Liver (tissue), 3 donors: ENCODE data around the gene SHOC1.
A peak's percentile ranks its signal among the peaks of the same experiment; 100 is the strongest.

Experiments
- ATF3 ChIP-seq: IDR thresholded peaks from 2 replicates; pipeline ENCODE4 v1.6.1; 2016; ENCODE audit warnings: antibody characterized with exemption
- EGR1 ChIP-seq, 2 donors: IDR thresholded peaks; 2 replicates each; pipeline ENCODE4 v1.6.1; 2016 to 2018; ENCODE audit warnings: antibody characterized with exemption in 2 of 2, low read depth in 2 of 2
- GABPA ChIP-seq, 2 donors: IDR thresholded peaks in 1 of 2; conservative IDR thresholded peaks in 1 of 2; 2 replicates each; pipeline ENCODE4 v1.6.1; 2016; ENCODE audit warnings: antibody characterized with exemption in 2 of 2, mild to moderate bottlenecking in 1 of 2, moderate library complexity in 1 of 2
- HNF4G ChIP-seq: IDR thresholded peaks from 2 replicates; pipeline ENCODE4 v1.6.1; 2016; ENCODE audit warnings: antibody characterized with exemption
- JUND ChIP-seq, 2 donors: IDR thresholded peaks; 2 replicates each; pipeline ENCODE4 v1.6.1; 2016; ENCODE audit warnings: antibody characterized with exemption in 2 of 2
- MAX ChIP-seq: IDR thresholded peaks from 2 replicates; pipeline ENCODE4 v1.6.1; 2016; ENCODE audit warnings: antibody characterized with exemption
- NR2F2 ChIP-seq: IDR thresholded peaks from 2 replicates; pipeline ENCODE4 v1.6.1; 2016; ENCODE audit warnings: antibody characterized with exemption
- RAD21 ChIP-seq, 2 donors: IDR thresholded peaks; 2 replicates each; pipeline ENCODE4 v1.6.1; 2016; ENCODE audit warnings: antibody characterized with exemption in 2 of 2, mild to moderate bottlenecking in 2 of 2
- RXRA ChIP-seq, 2 donors: IDR thresholded peaks; 2 replicates each; pipeline ENCODE4 v1.6.1; 2017 to 2018; ENCODE audit warnings: antibody characterized with exemption in 2 of 2, mild to moderate bottlenecking in 1 of 2
- SP1 ChIP-seq: IDR thresholded peaks from 2 replicates; pipeline ENCODE4 v1.6.1; 2018; ENCODE audit warnings: antibody characterized with exemption, mild to moderate bottlenecking
- TAF1 ChIP-seq: conservative IDR thresholded peaks from 2 replicates; pipeline ENCODE4 v1.6.1; 2016; ENCODE audit warnings: antibody characterized with exemption, mild to moderate bottlenecking
- YY1 ChIP-seq: IDR thresholded peaks from 2 replicates; pipeline ENCODE4 v1.6.1; 2016; ENCODE audit warnings: antibody characterized with exemption, mild to moderate bottlenecking
- TF ChIP-seq, protein P1 (sequence below): IDR thresholded peaks from 2 replicates; pipeline ENCODE4 v1.6.1; 2016; ENCODE audit warnings: antibody characterized with exemption, mild to moderate bottlenecking
- TF ChIP-seq, protein P2 (sequence below): fragments of 150-350 bp; IDR thresholded peaks from 2 replicates; pipeline ENCODE4 v1.5.1; 2017; ENCODE audit warnings: improper control_type of control experiment, low read depth, low read length; ENCODE audit not compliant: missing input control
- donor health status: healthy.
- donor health status: healthy.

DNA sequence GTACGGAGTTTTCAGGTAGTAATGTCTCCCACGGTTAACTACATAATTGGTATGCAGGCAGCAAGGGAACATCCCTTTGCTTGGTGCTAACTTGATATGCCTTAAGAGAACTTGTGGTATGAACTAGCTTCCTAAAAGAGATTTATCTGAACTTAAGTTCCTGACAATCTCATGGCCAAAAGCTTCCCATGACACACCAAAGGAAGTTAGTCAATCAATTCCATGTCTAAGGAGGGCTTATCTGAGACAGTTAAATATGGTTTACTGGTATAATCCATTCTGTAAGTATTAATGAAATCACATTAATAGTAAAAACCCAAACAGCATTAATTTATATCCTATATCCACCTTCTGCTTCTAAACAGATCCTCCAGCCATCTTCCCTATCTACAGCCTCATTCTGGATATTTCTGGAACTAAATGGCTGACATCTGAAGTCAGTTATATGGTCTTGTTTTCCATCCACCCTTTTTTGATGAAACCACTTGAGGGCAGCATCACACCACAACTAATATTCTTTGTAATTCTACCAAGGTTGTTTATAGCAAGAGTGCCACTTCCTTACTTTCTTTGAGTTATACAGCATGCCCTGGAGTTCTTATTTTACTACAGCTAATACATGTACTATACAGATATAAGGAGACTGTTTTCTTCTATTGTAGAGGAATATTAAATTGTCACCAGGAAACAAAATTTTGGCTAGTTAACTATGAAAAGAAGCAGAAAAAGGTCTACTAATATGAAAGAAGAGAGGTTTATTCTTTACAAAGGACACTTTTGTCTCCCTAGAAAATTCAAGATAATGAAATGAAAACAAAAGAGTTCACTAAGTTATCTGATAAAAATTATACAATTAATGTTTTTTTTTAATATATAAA lies 34.7 kb downstream of the SHOC1 start:
- TF ChIP-seq, protein P1, sequence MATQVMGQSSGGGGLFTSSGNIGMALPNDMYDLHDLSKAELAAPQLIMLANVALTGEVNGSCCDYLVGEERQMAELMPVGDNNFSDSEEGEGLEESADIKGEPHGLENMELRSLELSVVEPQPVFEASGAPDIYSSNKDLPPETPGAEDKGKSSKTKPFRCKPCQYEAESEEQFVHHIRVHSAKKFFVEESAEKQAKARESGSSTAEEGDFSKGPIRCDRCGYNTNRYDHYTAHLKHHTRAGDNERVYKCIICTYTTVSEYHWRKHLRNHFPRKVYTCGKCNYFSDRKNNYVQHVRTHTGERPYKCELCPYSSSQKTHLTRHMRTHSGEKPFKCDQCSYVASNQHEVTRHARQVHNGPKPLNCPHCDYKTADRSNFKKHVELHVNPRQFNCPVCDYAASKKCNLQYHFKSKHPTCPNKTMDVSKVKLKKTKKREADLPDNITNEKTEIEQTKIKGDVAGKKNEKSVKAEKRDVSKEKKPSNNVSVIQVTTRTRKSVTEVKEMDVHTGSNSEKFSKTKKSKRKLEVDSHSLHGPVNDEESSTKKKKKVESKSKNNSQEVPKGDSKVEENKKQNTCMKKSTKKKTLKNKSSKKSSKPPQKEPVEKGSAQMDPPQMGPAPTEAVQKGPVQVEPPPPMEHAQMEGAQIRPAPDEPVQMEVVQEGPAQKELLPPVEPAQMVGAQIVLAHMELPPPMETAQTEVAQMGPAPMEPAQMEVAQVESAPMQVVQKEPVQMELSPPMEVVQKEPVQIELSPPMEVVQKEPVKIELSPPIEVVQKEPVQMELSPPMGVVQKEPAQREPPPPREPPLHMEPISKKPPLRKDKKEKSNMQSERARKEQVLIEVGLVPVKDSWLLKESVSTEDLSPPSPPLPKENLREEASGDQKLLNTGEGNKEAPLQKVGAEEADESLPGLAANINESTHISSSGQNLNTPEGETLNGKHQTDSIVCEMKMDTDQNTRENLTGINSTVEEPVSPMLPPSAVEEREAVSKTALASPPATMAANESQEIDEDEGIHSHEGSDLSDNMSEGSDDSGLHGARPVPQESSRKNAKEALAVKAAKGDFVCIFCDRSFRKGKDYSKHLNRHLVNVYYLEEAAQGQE, result no peak
- TF ChIP-seq, protein P2, sequence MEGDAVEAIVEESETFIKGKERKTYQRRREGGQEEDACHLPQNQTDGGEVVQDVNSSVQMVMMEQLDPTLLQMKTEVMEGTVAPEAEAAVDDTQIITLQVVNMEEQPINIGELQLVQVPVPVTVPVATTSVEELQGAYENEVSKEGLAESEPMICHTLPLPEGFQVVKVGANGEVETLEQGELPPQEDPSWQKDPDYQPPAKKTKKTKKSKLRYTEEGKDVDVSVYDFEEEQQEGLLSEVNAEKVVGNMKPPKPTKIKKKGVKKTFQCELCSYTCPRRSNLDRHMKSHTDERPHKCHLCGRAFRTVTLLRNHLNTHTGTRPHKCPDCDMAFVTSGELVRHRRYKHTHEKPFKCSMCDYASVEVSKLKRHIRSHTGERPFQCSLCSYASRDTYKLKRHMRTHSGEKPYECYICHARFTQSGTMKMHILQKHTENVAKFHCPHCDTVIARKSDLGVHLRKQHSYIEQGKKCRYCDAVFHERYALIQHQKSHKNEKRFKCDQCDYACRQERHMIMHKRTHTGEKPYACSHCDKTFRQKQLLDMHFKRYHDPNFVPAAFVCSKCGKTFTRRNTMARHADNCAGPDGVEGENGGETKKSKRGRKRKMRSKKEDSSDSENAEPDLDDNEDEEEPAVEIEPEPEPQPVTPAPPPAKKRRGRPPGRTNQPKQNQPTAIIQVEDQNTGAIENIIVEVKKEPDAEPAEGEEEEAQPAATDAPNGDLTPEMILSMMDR, result peak; percentile 80
- TF ChIP-seq MAX, result no peak
- TF ChIP-seq EGR1 (IDR thresholded peaks at IDR 0.05; ENCODE audit: low read depth in 2 of 2), result no peak
- TF ChIP-seq HNF4G, result no peak
- TF ChIP-seq TAF1, result no peak
- no peak for TF ChIP-seq GABPA (IDR thresholded peaks at IDR 0.05 in 1 of 2, conservative IDR thresholded peaks at IDR 0.05 in 1 of 2)
- TF ChIP-seq ATF3, result no peak
- TF ChIP-seq RAD21 (IDR thresholded peaks at IDR 0.05), result peak; percentile 96 to 98
- peak; percentile 63 for TF ChIP-seq YY1
- no peak for TF ChIP-seq SP1
- no peak for TF ChIP-seq JUND (IDR thresholded peaks at IDR 0.05)
- TF ChIP-seq NR2F2, result no peak
- TF ChIP-seq RXRA (IDR thresholded peaks at IDR 0.05), result no peak
